HepG2 (cell line): ENCODE results near the gene SF3B2. TPM values are rescaled to one million over a fixed set of nuclear protein-coding genes. Genes with fewer than 3 reads are reported as not detected.

ENCODE experiments used
- ARNT2 ChIP-seq: sonication (generic); formaldehyde crosslinking; IDR thresholded peaks from 2 replicates; pipeline ENCODE4 v1.8.0; 2022; ENCODE audit warnings: mild to moderate bottlenecking, low read depth, missing genetic modification reagents, moderate library complexity
- HNRNPUL1 ChIP-seq: fragments of 200-400 bp; formaldehyde crosslinking; IDR thresholded peaks from 2 replicates; pipeline ENCODE4 v1.6.1; 2017; ENCODE audit warnings: low read depth, mild to moderate bottlenecking, low read length, moderate library complexity
- NFE2L2 ChIP-seq: fragments of 150-350 bp; IDR thresholded peaks from 2 replicates; pipeline ENCODE4 v1.6.1; 2014; ENCODE audit warnings: low read length
- RBM22 ChIP-seq: fragments of 200-400 bp; formaldehyde crosslinking; optimal IDR thresholded peaks from 2 replicates; pipeline ENCODE3; 2017; ENCODE audit warnings: mild to moderate bottlenecking, low read length, moderate library complexity
- ZNF263 ChIP-seq: sonication (generic); formaldehyde crosslinking; IDR thresholded peaks from 2 replicates; pipeline ENCODE4 v1.4.0; 2020; ENCODE audit warnings: missing genetic modification reagents
- ZNF484 ChIP-seq: sonication (generic); formaldehyde crosslinking; IDR thresholded peaks from 2 replicates; pipeline ENCODE4 v1.5.1; 2020; ENCODE audit warnings: mild to moderate bottlenecking, low read depth, missing genetic modification reagents, borderline replicate concordance
- ZNF747 ChIP-seq: sonication (generic); formaldehyde crosslinking; IDR thresholded peaks from 2 replicates; pipeline ENCODE4 v1.8.1; 2023; ENCODE audit warnings: missing genetic modification reagents, mild to moderate bottlenecking, borderline replicate concordance
- polyA plus RNA-seq, 8 experiments: library from polyadenylated mRNA; depleted of rRNA in 3 of 8; stranded (reverse) in 7 of 8; unstranded in 1 of 8; fragments of >200 nt; fragmentation: Illumina TruSeq in 4 of 8; extraction: Trizol in 4 of 8; gene quantifications; 2 replicates each; pipeline versions ENCODE4 v1.2.1 to v1.2.3, GENCODE V29; 2011 to 2016; ENCODE audit warnings: low read depth in 4 of 8, missing spikeins in 1 of 8, mixed read lengths in 1 of 8; ENCODE audit not compliant: insufficient read depth in 1 of 8
- total RNA-seq, 5 experiments: library from RNA; depleted of rRNA; stranded (reverse); fragments of >200 nt; fragmentation: Illumina TruSeq; extraction: Trizol; gene quantifications; 2 replicates each; pipeline ENCODE4 v1.2.3, GENCODE V29; 2016; ENCODE audit warnings: low read depth in 1 of 5
- TF ChIP-seq, protein P1 (sequence below): sonication (generic); formaldehyde crosslinking; IDR thresholded peaks from 2 replicates; pipeline ENCODE4 v1.4.0; 2020; ENCODE audit warnings: missing genetic modification reagents, borderline replicate concordance
- TF ChIP-seq, protein P2 (sequence below): sonication (generic); formaldehyde crosslinking; IDR thresholded peaks from 2 replicates; pipeline ENCODE4 v1.4.0; 2020; ENCODE audit warnings: missing genetic modification reagents
- TF ChIP-seq, protein P3 (sequence below): sonication (generic); formaldehyde crosslinking; IDR thresholded peaks from one replicate; pipeline ENCODE4 v1.5.1; 2020; ENCODE audit warnings: mild to moderate bottlenecking, missing genetic modification reagents; ENCODE audit errors: not compliant biosample characterization
- TF ChIP-seq, protein P4 (sequence below): IDR thresholded peaks from 2 replicates; pipeline ENCODE4 v1.6.1; 2016; ENCODE audit warnings: mild to moderate bottlenecking, missing biosample characterization, missing genetic modification reagents
- TF ChIP-seq, protein P5 (sequence below): IDR thresholded peaks from 2 replicates; pipeline ENCODE4 v1.6.1; 2016; ENCODE audit warnings: low read depth, control low read depth

Gene SF3B2
- total and polyA plus RNA-seq, 2 of the 13 experiments (the other 11 are each of a cell fraction or from before 2014, with no cell fraction given), result 70.4 to 153 TPM

DNA sequence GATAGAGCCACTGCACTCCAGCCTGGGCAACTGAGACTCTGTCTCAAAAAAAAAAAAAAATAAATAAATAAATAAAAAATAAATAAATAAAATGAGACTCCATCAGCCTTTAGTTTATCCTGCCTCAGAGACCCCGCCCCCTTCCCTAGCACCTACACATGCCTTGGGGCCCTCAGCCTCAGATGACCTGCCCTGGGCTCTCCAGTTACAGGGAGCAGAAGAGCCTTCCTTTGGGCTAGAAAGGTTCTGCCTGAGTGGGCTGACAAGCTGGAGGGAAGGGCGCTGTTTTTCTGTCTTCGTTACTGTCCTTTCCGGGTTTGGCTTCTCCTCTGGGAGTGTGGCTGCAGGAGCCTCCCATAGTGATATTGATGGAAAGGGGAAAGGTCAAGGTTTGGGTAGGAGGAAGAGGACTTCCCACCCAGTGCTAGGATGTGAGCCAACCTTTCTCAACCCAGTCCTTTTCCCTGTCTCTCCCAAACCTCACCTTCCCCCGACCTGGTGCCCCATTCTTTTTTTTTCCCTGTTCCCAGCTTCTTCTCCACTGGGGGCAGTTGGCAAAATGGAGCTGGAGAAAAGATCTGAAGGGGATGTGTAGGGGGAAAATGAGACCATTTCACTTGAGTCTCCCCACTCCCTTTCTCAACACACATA, 1.5 kb upstream of the SF3B2 start (continued):
- TF ChIP-seq, protein P1, sequence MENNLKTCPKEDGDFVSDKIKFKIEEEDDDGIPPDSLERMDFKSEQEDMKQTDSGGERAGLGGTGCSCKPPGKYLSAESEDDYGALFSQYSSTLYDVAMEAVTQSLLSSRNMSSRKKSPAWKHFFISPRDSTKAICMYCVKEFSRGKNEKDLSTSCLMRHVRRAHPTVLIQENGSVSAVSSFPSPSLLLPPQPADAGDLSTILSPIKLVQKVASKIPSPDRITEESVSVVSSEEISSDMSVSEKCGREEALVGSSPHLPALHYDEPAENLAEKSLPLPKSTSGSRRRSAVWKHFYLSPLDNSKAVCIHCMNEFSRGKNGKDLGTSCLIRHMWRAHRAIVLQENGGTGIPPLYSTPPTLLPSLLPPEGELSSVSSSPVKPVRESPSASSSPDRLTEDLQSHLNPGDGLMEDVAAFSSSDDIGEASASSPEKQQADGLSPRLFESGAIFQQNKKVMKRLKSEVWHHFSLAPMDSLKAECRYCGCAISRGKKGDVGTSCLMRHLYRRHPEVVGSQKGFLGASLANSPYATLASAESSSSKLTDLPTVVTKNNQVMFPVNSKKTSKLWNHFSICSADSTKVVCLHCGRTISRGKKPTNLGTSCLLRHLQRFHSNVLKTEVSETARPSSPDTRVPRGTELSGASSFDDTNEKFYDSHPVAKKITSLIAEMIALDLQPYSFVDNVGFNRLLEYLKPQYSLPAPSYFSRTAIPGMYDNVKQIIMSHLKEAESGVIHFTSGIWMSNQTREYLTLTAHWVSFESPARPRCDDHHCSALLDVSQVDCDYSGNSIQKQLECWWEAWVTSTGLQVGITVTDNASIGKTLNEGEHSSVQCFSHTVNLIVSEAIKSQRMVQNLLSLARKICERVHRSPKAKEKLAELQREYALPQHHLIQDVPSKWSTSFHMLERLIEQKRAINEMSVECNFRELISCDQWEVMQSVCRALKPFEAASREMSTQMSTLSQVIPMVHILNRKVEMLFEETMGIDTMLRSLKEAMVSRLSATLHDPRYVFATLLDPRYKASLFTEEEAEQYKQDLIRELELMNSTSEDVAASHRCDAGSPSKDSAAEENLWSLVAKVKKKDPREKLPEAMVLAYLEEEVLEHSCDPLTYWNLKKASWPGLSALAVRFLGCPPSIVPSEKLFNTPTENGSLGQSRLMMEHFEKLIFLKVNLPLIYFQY (CRISPR knock-in tag), result no peak
- 0 out of 2 replicates have a peak, but pooled peaks have one; percentile 25 for TF ChIP-seq ARNT2 (CRISPR knock-in tag)
- TF ChIP-seq ZNF263 (CRISPR knock-in tag), result no peak
- TF ChIP-seq HNRNPUL1, result no peak
- TF ChIP-seq, protein P2, sequence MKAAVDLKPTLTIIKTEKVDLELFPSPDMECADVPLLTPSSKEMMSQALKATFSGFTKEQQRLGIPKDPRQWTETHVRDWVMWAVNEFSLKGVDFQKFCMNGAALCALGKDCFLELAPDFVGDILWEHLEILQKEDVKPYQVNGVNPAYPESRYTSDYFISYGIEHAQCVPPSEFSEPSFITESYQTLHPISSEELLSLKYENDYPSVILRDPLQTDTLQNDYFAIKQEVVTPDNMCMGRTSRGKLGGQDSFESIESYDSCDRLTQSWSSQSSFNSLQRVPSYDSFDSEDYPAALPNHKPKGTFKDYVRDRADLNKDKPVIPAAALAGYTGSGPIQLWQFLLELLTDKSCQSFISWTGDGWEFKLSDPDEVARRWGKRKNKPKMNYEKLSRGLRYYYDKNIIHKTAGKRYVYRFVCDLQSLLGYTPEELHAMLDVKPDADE (CRISPR knock-in tag), result no peak
- TF ChIP-seq ZNF747 (CRISPR knock-in tag), result no peak
- TF ChIP-seq, protein P3, sequence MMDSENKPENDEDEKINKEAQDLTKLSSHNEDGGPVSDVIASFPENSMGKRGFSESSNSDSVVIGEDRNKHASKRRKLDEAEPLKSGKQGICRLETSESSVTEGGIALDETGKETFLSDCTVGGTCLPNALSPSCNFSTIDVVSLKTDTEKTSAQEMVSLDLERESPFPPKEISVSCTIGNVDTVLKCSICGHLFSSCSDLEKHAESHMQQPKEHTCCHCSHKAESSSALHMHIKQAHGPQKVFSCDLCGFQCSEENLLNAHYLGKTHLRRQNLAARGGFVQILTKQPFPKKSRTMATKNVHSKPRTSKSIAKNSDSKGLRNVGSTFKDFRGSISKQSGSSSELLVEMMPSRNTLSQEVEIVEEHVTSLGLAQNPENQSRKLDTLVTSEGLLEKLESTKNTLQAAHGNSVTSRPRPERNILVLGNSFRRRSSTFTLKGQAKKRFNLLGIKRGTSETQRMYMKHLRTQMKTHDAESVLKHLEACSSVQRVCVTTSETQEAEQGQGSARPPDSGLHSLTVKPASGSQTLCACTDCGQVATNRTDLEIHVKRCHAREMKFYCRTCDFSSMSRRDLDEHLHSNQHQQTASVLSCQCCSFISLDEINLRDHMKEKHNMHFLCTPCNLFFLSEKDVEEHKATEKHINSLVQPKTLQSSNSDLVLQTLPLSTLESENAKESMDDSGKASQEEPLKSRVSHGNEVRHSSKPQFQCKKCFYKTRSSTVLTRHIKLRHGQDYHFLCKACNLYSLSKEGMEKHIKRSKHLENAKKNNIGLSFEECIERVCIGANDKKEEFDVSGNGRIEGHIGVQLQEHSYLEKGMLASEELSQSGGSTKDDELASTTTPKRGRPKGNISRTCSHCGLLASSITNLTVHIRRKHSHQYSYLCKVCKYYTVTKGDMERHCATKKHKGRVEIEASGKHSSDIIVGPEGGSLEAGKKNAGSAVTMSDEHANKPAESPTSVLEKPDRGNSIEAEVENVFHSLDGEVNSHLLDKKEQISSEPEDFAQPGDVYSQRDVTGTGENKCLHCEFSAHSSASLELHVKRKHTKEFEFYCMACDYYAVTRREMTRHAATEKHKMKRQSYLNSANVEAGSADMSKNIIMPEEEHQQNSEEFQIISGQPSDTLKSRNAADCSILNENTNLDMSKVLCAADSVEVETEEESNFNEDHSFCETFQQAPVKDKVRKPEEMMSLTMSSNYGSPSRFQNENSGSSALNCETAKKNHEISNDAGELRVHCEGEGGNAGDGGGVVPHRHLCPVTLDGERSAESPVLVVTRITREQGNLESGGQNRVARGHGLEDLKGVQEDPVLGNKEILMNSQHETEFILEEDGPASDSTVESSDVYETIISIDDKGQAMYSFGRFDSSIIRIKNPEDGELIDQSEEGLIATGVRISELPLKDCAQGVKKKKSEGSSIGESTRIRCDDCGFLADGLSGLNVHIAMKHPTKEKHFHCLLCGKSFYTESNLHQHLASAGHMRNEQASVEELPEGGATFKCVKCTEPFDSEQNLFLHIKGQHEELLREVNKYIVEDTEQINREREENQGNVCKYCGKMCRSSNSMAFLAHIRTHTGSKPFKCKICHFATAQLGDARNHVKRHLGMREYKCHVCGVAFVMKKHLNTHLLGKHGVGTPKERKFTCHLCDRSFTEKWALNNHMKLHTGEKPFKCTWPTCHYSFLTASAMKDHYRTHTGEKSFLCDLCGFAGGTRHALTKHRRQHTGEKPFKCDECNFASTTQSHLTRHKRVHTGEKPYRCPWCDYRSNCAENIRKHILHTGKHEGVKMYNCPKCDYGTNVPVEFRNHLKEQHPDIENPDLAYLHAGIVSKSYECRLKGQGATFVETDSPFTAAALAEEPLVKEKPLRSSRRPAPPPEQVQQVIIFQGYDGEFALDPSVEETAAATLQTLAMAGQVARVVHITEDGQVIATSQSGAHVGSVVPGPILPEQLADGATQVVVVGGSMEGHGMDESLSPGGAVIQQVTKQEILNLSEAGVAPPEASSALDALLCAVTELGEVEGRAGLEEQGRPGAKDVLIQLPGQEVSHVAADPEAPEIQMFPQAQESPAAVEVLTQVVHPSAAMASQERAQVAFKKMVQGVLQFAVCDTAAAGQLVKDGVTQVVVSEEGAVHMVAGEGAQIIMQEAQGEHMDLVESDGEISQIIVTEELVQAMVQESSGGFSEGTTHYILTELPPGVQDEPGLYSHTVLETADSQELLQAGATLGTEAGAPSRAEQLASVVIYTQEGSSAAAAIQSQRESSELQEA, result no peak
- TF ChIP-seq NFE2L2, result no peak
- TF ChIP-seq RBM22, result no peak
- TF ChIP-seq, protein P4, sequence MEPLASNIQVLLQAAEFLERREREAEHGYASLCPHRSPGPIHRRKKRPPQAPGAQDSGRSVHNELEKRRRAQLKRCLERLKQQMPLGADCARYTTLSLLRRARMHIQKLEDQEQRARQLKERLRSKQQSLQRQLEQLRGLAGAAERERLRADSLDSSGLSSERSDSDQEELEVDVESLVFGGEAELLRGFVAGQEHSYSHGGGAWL (CRISPR knock-in tag), result no peak
- TF ChIP-seq ZNF484, result no peak
- TF ChIP-seq, protein P5, sequence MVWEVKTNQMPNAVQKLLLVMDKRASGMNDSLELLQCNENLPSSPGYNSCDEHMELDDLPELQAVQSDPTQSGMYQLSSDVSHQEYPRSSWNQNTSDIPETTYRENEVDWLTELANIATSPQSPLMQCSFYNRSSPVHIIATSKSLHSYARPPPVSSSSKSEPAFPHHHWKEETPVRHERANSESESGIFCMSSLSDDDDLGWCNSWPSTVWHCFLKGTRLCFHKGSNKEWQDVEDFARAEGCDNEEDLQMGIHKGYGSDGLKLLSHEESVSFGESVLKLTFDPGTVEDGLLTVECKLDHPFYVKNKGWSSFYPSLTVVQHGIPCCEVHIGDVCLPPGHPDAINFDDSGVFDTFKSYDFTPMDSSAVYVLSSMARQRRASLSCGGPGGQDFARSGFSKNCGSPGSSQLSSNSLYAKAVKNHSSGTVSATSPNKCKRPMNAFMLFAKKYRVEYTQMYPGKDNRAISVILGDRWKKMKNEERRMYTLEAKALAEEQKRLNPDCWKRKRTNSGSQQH (CRISPR knock-in tag), result no peak
